ENCODE results near the gene SYNJ1.
"Not testable (repeated sequence)": the region's sequence is repeated elsewhere in the genome, so short reads cannot be mapped to it uniquely, and the experiment has no call there.

SYNJ1 gene

DNA sequence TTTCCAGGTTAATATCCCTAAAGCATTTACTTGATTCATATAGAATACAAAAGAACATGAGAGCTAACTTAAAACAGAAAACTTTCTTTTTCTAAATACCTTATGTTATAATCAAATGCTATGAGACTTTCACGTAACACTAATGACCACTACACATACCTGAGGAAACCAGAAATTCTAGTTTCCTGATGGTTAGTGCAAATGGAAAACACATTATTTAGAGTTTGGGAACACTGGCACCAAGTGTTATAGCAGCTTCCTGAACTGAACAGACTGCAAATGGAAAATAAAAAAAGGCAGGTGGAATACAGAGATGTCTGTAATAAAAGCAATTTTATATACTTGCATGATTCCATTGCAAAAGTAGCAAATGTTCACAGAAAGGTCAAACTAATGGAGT is 28.3 kb upstream of the SYNJ1 start:
- H3K4me1 ChIP-seq (ENCODE audit: control insufficient read depth, insufficient read depth, low read length), result no peaks in the 10 kb centered on the region
- no peak overlapping the region for H3K27ac ChIP-seq (ENCODE audit: insufficient read depth, low read depth, low read length, poor library complexity, severe bottlenecking)
- no peak overlapping the region for H3K4me3 ChIP-seq (ENCODE audit: insufficient read depth, low read depth, low read length)
- H3K27me3 ChIP-seq (ENCODE audit: control insufficient read depth, insufficient read depth, low read length, poor library complexity, severe bottlenecking), result no peaks in the 10 kb centered on the region
- 100% methylated on average over 1 of the region's 1 CpG; no CpG with 5 or more reads in 1 of the 2 experiments for WGBS, 2 experiments
- H3K9me3 ChIP-seq (ENCODE audit: control insufficient read depth, low read length), result no peaks in the 10 kb centered on the region
- peaks cover 36% of the 10 kb centered on the region for H3K36me3 ChIP-seq (ENCODE audit: control insufficient read depth, insufficient read depth, low read length)

DNA sequence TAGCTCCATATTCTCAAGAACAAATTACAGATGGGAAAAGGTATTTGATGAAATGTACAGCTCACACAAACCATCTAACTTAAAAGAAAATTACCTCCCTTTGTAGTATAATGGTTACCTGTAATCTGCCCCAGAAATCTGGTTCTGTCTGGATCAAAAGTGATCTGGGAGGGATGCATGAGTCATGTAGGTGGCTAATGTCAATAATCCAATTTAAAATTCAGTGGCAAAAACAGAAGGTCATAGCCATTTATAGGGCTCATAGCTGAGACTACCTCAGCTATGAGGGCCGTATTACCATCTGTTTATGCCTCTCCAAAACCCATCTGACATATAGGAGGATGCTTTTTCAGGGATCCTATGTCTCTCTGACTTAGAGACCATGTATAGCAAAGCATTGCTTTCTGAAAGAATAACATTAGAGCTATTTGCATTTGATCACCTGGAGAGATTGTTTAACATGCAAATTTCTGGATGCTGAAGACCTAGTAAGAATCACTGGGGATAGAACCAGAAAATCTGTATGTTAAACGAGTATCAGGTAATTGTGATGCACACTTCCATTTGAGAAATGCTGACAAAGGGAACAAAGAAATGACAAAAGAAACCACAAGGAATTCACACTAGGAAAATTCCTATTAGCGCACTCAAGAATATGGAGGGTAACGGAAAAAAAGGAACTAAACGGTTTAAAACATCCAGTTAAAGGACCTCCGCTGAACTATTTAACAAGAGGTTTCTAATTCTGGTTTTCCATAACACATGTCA is 26.2 kb upstream of the SYNJ1 start:
- WGBS, 2 experiments, result 81 to 90% methylated on average over 6 of the region's 6 CpGs
- no peaks in the 10 kb centered on the region for H3K27me3 ChIP-seq (ENCODE audit: control insufficient read depth, insufficient read depth, low read length, poor library complexity, severe bottlenecking)
- H3K9me3 ChIP-seq (ENCODE audit: control insufficient read depth, low read length), result no peaks in the 10 kb centered on the region
- H3K4me1 ChIP-seq (ENCODE audit: control insufficient read depth, insufficient read depth, low read length), result no peaks in the 10 kb centered on the region
- no peak overlapping the region for H3K4me3 ChIP-seq (ENCODE audit: insufficient read depth, low read depth, low read length)
- H3K27ac ChIP-seq (ENCODE audit: insufficient read depth, low read depth, low read length, poor library complexity, severe bottlenecking), result no peak overlapping the region
- H3K36me3 ChIP-seq (ENCODE audit: control insufficient read depth, insufficient read depth, low read length), result peaks cover 32% of the 10 kb centered on the region

DNA sequence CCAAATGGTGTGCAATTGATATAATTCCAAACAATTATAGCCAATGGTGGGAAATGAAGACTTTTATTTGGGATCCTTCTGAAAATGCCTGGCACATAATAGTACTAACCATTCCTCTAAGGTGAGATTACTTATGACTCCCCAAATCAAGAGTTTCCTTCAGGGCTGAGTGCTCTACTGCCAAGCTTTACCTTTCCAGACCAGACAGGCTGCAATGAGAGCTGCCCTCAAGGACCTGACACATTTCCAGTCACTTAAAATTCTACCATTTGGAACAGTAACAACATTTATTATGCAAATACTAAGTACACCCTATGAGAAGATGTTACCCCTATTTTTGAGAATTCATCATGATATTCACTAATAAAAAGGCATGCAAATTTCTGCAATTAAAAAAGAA is 22.6 kb upstream of the SYNJ1 start:
- H3K4me3 ChIP-seq (ENCODE audit: insufficient read depth, low read depth, low read length), result no peak overlapping the region
- H3K27ac ChIP-seq (ENCODE audit: insufficient read depth, low read depth, low read length, poor library complexity, severe bottlenecking), result no peak overlapping the region
- peaks cover 52% of the 10 kb centered on the region for H3K36me3 ChIP-seq (ENCODE audit: control insufficient read depth, insufficient read depth, low read length)

DNA sequence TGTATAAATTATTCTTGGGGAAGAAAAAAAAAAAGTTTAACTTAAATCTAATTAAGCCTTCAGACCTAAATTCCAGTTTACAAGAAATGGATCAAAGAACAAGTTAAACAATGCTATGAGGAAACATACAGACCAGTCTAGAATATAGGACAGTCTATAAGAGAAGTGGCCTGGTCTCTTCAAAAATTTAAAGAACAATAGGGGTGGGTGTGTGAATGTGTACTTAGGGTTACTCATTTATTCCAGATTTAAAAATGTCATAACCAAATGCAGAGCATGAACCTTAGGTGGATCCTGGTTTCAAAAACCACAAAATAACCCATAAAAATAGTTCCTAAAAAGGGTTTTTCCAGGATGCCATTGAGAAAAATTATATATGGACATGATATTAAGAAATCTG is 21.8 kb upstream of the SYNJ1 start:
- Histone ChIP-seq H3K27me3 (ENCODE audit: control insufficient read depth, insufficient read depth, low read length, poor library complexity, severe bottlenecking) (no peaks in the 10 kb centered on the region), H3K4me3 (ENCODE audit: insufficient read depth, low read depth, low read length) (no peak overlapping the region), H3K4me1 (ENCODE audit: control insufficient read depth, insufficient read depth, low read length) (no peaks in the 10 kb centered on the region), H3K36me3 (ENCODE audit: control insufficient read depth, insufficient read depth, low read length) (peaks cover 58% of the 10 kb centered on the region), H3K9me3 (ENCODE audit: control insufficient read depth, low read length) (no peaks in the 10 kb centered on the region), H3K27ac (ENCODE audit: insufficient read depth, low read depth, low read length, poor library complexity, severe bottlenecking) (no peak overlapping the region)

More for the DNA sequence above, 22.6 kb upstream of the SYNJ1 start:
- no peaks in the 10 kb centered on the region for H3K9me3 ChIP-seq (ENCODE audit: control insufficient read depth, low read length)
- no peaks in the 10 kb centered on the region for H3K27me3 ChIP-seq (ENCODE audit: control insufficient read depth, insufficient read depth, low read length, poor library complexity, severe bottlenecking)
- no peaks in the 10 kb centered on the region for H3K4me1 ChIP-seq (ENCODE audit: control insufficient read depth, insufficient read depth, low read length)

DNA sequence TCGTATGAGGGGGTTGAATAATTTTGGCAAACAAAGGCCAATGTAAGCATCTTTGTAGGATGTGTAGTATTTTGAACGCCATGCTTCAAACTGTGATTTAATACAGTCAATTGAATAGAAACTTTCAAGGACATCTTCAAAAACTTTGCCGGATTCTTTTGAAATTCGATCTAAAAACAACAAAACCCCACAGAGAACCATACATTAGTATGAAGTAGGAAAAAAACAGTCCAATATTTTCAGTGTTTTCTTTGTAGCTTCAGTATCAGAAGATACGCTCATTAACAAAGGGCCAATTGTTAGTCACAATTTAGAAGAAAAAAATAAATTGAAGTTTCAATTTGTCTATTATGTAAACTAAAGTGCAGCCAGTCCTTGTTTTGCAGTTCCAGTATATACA is 20.7 kb upstream of the SYNJ1 start:
- H3K4me3 ChIP-seq (ENCODE audit: insufficient read depth, low read depth, low read length), result no peak overlapping the region
- WGBS, 2 experiments, result 93 to 95% methylated on average over 2 to 5 of the region's 5 CpGs
- no peaks in the 10 kb centered on the region for H3K27me3 ChIP-seq (ENCODE audit: control insufficient read depth, insufficient read depth, low read length, poor library complexity, severe bottlenecking)
- H3K4me1 ChIP-seq (ENCODE audit: control insufficient read depth, insufficient read depth, low read length), result no peaks in the 10 kb centered on the region
- H3K9me3 ChIP-seq (ENCODE audit: control insufficient read depth, low read length), result no peaks in the 10 kb centered on the region
- peaks cover 60% of the 10 kb centered on the region for H3K36me3 ChIP-seq (ENCODE audit: control insufficient read depth, insufficient read depth, low read length)
- no peak overlapping the region for H3K27ac ChIP-seq (ENCODE audit: insufficient read depth, low read depth, low read length, poor library complexity, severe bottlenecking)

DNA sequence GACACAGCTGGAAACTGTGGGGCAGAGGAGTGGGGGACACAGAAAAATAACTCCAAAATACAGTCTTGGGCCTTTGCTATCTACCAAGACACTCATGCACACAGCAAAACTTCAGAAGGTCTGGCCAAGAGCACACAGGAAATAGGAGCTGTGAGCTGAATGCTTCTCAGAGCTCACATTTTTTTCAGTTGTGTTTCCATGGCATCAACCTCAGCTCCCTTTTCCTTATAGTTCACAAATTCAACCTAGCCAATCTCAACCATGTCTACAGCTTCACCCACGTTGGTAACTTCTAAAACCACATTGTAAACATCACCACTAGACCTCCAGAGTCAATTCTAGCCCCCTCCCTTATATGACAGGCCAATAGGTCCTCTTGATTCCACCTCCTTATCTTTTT is 19.6 kb upstream of the SYNJ1 start:
- Histone ChIP-seq H3K27me3 (ENCODE audit: control insufficient read depth, insufficient read depth, low read length, poor library complexity, severe bottlenecking) (no peaks in the 10 kb centered on the region), H3K36me3 (ENCODE audit: control insufficient read depth, insufficient read depth, low read length) (peaks cover 71% of the 10 kb centered on the region), H3K9me3 (ENCODE audit: control insufficient read depth, low read length) (no peaks in the 10 kb centered on the region), H3K4me1 (ENCODE audit: control insufficient read depth, insufficient read depth, low read length) (no peaks in the 10 kb centered on the region), H3K4me3 (ENCODE audit: insufficient read depth, low read depth, low read length) (no peak overlapping the region), H3K27ac (ENCODE audit: insufficient read depth, low read depth, low read length, poor library complexity, severe bottlenecking) (no peak overlapping the region)
- 85 to 91% methylated on average over 1 of the region's 1 CpG for WGBS, 2 experiments

DNA sequence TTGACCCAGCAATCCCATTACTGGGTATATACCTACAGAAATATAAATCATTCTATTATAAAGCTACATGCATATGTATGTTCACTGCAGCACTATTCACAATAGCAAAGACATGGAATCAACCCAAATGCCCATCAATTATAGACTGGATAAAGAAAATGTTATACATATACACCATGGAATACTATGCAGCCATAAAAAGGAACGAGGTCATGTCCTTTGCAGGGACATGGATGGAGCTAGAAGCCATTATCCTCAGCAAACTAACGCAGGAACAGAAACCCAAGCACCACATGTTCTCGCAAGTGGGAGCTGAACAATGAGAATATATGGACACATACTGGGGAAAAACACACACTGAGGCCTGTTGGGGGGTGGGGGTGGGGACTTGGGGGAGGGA is 18.9 kb upstream of the SYNJ1 start:
- H3K4me3 ChIP-seq (ENCODE audit: insufficient read depth, low read depth, low read length); H3K27me3 ChIP-seq (ENCODE audit: control insufficient read depth, insufficient read depth, low read length, poor library complexity, severe bottlenecking); H3K4me1 ChIP-seq (ENCODE audit: control insufficient read depth, insufficient read depth, low read length); H3K27ac ChIP-seq (ENCODE audit: insufficient read depth, low read depth, low read length, poor library complexity, severe bottlenecking); H3K9me3 ChIP-seq (ENCODE audit: control insufficient read depth, low read length): not testable (repeated sequence)
- WGBS, 2 experiments, result 81 to 86% methylated on average over 3 of the region's 3 CpGs
- H3K36me3 ChIP-seq (ENCODE audit: control insufficient read depth, insufficient read depth, low read length), result peaks cover 76% of the 10 kb centered on the region

DNA sequence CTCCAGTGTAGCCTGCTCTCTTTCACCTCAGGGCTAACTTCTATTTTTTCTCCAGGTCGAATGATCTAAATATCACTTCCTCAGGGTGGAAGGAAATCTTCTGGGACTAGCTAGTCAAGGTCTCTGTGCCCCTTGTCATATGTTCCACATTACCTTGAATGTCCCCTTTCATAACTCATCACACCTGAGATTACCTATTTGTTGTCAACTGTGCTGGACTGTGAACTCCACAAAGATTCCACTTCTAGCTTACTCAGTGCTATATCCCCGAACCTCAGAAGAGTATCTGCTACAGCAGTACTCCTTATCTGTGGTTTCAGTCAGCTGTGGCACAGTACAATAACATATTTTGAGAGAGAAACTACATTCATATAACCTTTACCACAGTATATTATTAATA is 14.6 kb upstream of the SYNJ1 start:
- H3K4me3 ChIP-seq (ENCODE audit: insufficient read depth, low read depth, low read length), result no peak overlapping the region
- no peak overlapping the region for H3K27ac ChIP-seq (ENCODE audit: insufficient read depth, low read depth, low read length, poor library complexity, severe bottlenecking)
- WGBS, 2 experiments, result 79 to 93% methylated on average over 2 of the region's 2 CpGs
- peaks cover 66% of the 10 kb centered on the region for H3K36me3 ChIP-seq (ENCODE audit: control insufficient read depth, insufficient read depth, low read length)
- H3K4me1 ChIP-seq (ENCODE audit: control insufficient read depth, insufficient read depth, low read length), result no peaks in the 10 kb centered on the region
- no peaks in the 10 kb centered on the region for H3K27me3 ChIP-seq (ENCODE audit: control insufficient read depth, insufficient read depth, low read length, poor library complexity, severe bottlenecking)
- H3K9me3 ChIP-seq (ENCODE audit: control insufficient read depth, low read length), result no peaks in the 10 kb centered on the region

DNA sequence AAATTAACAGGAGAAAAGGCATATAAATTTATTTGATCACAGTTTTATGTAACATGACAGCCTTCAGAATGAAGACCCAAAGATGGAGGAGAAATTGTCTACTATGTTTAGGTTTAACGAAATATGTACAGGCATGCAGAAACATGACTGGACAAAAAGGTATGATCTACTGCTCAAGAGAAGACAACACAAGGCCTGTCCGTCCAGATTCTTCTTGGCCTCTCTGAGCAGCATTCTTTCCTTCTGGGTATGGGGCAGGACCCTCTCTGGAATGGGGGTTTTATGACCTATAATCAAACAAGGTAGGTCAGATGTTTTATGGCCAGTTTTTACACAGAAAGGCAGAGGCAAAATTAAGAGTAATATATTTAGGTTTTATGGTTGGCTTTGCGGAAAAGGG is 13.5 kb upstream of the SYNJ1 start:
- H3K27ac ChIP-seq (ENCODE audit: insufficient read depth, low read depth, low read length, poor library complexity, severe bottlenecking), result no peak overlapping the region
- H3K9me3 ChIP-seq (ENCODE audit: control insufficient read depth, low read length), result no peaks in the 10 kb centered on the region
- peaks cover 69% of the 10 kb centered on the region for H3K36me3 ChIP-seq (ENCODE audit: control insufficient read depth, insufficient read depth, low read length)
- 95% methylated on average over 3 of the region's 3 CpGs for WGBS, 2 experiments
- H3K4me3 ChIP-seq (ENCODE audit: insufficient read depth, low read depth, low read length), result no peak overlapping the region
- no peaks in the 10 kb centered on the region for H3K27me3 ChIP-seq (ENCODE audit: control insufficient read depth, insufficient read depth, low read length, poor library complexity, severe bottlenecking)
- no peaks in the 10 kb centered on the region for H3K4me1 ChIP-seq (ENCODE audit: control insufficient read depth, insufficient read depth, low read length)

DNA sequence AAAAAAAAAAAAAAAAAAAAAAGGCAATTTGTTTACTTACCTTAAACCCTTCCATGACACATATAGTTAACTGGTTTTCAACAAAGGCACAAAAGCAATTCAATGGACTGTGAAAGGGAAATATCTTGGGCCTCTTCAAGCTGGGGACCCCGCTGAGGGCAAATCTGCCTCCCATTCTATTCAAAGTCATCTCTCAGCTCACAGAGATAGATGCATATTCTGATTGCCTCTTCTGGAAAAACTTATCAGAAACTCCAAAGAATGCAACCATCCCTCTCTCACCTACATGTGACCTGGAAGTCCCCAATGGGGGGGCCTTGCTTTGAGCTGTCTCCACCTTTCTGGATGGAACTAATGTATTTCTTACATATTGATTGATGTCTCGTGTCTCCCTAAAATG is 12.1 kb upstream of the SYNJ1 start:
- H3K9me3 ChIP-seq (ENCODE audit: control insufficient read depth, low read length), result no peaks in the 10 kb centered on the region
- no peak overlapping the region for H3K27ac ChIP-seq (ENCODE audit: insufficient read depth, low read depth, low read length, poor library complexity, severe bottlenecking)
- H3K4me3 ChIP-seq (ENCODE audit: insufficient read depth, low read depth, low read length), result no peak overlapping the region
- H3K27me3 ChIP-seq (ENCODE audit: control insufficient read depth, insufficient read depth, low read length, poor library complexity, severe bottlenecking), result no peaks in the 10 kb centered on the region
- H3K4me1 ChIP-seq (ENCODE audit: control insufficient read depth, insufficient read depth, low read length), result no peaks in the 10 kb centered on the region
- 93% methylated on average over 2 of the region's 2 CpGs for WGBS, 2 experiments
- peaks cover 59% of the 10 kb centered on the region for H3K36me3 ChIP-seq (ENCODE audit: control insufficient read depth, insufficient read depth, low read length)

DNA sequence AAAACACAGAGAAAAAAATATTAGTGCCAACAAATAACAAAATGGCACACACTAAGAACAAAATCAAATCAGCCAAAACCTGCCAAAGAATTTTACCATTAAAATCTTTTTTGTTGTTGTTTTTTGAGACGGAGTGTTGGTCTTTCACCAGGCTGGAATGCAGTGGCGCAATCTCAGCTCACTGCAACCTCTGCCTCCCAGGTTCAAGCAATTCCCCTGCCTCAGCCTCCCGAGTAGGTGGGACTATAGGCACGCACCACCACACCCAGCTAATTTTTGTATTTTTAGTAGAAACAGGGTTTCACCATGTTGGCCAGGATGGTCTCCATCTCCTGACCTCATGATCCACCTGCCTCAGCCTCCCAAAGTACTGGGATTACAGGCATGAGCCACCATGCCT is 8.3 kb upstream of the SYNJ1 start:
- H3K27ac ChIP-seq (ENCODE audit: insufficient read depth, low read depth, low read length, poor library complexity, severe bottlenecking), result not testable (repeated sequence)
- WGBS, 2 experiments, result 91 to 96% methylated on average over 4 of the region's 4 CpGs
- peaks cover 26% of the 10 kb centered on the region for H3K36me3 ChIP-seq (ENCODE audit: control insufficient read depth, insufficient read depth, low read length)

More for the DNA sequence above, 8.3 kb upstream of the SYNJ1 start:
- not testable (repeated sequence) for H3K4me3 ChIP-seq (ENCODE audit: insufficient read depth, low read depth, low read length); H3K4me1 ChIP-seq (ENCODE audit: control insufficient read depth, insufficient read depth, low read length); H3K27me3 ChIP-seq (ENCODE audit: control insufficient read depth, insufficient read depth, low read length, poor library complexity, severe bottlenecking); H3K9me3 ChIP-seq (ENCODE audit: control insufficient read depth, low read length)

All from ectodermal cell (in vitro differentiated cells).